Coronary artery (tissue), 2 donors: Measurements from ENCODE around the gene LST1.
A peak's percentile ranks its signal among the peaks of the same experiment; 100 is the strongest.

Experiments
- DNase-seq: peaks from one replicate; pipeline ENCODE4 v3.0.0-alpha.2; 2017; ENCODE audit warnings: low spot score
- H3K27ac ChIP-seq, 2 donors: fragments of 200-600 bp; sonication (generic); one replicate each; pipeline ENCODE4 v1.5.1; 2016 to 2019
- H3K4me3 ChIP-seq: fragments of 200-600 bp; sonication (generic); 2 replicates; pipeline ENCODE4 v1.5.1; 2016; ENCODE audit warnings: mild to moderate bottlenecking, moderate library complexity
- TF ChIP-seq, protein P1 (sequence below): fragments of 200-600 bp; sonication (generic); IDR thresholded peaks from one replicate; pipeline ENCODE4 v1.5.1; 2019; ENCODE audit warnings: antibody characterized with exemption

LST1 gene

DNA sequence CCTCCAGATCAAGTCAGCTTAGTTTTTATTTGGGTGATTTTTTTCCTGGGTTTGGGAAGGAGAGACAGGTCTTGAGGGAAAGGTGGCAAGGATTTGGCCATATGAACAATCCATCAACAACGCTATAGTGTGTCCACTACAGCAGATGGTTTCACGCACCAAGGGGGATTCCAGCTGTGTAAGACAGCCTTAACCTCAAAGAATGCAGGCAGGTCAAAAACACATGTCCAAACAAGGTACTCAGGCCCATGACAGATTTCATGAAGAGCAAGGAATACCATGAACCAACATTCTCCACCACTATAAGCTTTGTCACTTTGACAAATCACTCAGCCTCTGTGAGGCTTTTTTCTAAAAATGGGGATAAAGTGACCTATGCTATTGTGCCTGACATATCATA is 30.9 kb downstream of the LST1 start:
- H3K27ac ChIP-seq = no peak overlapping the region
- no peak for DNase-seq
- TF ChIP-seq, protein P1, sequence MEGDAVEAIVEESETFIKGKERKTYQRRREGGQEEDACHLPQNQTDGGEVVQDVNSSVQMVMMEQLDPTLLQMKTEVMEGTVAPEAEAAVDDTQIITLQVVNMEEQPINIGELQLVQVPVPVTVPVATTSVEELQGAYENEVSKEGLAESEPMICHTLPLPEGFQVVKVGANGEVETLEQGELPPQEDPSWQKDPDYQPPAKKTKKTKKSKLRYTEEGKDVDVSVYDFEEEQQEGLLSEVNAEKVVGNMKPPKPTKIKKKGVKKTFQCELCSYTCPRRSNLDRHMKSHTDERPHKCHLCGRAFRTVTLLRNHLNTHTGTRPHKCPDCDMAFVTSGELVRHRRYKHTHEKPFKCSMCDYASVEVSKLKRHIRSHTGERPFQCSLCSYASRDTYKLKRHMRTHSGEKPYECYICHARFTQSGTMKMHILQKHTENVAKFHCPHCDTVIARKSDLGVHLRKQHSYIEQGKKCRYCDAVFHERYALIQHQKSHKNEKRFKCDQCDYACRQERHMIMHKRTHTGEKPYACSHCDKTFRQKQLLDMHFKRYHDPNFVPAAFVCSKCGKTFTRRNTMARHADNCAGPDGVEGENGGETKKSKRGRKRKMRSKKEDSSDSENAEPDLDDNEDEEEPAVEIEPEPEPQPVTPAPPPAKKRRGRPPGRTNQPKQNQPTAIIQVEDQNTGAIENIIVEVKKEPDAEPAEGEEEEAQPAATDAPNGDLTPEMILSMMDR = no peak
- no peak overlapping the region for H3K4me3 ChIP-seq

DNA sequence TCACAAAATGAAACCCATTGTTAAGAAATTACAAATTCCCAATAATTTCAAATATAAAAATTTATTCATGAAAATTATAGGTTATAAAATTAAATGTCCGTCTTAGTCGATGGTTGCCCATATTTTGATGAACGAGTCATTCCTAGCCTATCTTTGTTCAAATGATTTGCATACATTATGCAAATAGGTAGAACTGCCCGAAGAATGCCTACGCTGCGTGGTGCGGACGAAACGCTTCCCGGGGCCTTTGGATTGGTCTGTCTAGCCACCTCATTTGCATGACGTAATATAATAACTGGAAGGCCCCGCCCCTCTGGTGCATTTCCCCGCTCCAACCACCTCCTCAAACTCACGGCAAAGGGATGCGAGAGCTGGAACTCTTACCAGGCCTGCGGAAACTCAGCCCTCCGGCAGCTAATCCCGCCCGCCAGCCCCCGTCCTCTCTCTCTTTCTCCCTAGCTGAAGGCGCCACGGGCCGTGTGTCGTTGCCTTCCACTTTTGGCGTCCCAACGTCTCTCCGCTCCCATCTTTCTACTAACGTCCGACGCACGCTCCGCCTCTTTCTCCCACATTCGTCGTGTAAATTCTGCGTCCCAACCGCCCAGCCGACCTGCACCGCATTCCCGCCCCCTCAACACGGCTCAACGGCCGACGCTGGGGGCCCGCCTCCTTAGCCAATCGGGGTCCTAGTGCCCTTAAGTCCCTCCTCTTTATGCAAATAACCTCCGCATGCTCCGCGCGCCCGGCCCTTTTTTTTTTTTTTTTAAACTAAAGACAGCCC is 33.9 kb downstream of the LST1 start:
- DNase-seq = peak; percentile 99
- Histone ChIP-seq H3K27ac (peak overlapping the region; percentile 97 to 98), H3K4me3 (peak overlapping the region; percentile 89)
- TF ChIP-seq, protein P1 = no peak

DNA sequence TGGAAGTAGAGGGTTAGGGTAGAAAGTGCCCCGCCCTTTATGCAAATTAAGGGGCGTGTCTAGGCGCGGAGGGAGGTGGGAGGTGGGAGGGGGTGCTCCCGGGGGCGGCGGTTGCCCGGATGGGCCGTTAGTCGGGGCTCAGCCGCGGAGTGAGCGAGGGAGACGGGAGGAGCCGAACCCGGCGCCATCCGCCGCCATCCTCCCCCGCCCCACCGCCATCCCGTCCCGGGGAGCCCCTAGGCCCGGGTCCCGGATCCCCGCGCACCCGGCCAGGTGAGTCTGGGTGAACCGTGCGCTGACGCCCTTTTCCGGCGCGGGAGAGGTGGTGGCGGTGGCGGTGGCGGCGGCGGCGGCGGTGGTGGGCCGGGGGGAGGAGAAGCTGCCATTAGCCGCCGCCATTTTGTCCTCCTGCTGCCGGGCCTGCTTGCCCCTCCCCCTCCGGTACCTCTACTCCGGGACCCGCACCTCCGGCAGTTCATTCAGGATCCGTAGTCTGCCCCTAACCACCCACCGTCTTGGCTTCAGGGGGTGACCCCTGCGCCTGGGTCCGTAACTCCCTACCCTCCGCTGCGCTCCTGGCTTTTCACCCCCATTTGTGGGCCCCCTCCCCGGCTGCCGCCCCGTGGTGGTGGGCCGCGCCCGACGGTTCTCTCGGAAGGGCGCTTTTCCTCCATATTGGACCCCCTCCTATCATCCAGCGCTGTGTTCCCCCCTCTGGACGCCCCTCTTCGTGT is 34.7 kb downstream of the LST1 start, which contains the start of gene PRRC2A:
Gene PRRC2A (plus strand): TSS at position 130 of the 734 bp plus-strand sequence. CDS start 2,075 bp downstream, outside the sequence.
- TF ChIP-seq, protein P1 = no peak
- Histone ChIP-seq H3K4me3 (peak within 1 kb of the TSS; percentile 89), H3K27ac (peak within 1 kb of the TSS; percentile 97 to 98)
- DNase-seq = peak; percentile 92

DNA sequence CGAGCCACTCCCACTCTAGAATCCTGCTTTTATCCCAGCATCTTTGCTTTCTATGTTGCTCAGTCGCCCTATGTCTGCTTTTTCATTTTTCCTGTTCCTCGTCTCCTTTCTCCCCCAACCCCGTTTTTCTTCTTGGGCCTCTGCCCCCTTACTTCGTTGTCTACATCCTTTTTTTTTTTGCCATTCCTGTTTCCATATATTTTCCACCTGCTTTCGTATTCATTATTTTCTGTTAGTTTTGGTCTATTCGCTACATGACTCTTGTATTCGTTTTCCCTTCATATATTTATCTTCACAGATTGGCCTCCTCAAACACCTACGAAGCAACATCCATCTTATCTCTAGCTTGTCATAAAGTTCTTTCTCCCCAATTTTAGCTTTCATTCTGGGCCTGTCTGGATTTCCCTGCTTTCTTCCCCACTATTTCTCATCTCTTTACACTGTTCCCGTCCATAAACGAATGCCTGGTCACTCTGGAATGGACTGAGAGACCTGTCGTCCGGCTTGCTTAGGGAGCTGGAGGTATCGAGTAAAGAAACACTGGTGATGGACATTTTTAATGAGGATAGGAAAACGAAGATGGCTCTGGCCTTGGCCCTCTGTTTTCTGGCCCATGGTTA is 35.4 kb downstream of the LST1 start:
- Histone ChIP-seq H3K27ac (peak overlapping the region; percentile 97 to 98), H3K4me3 (peak overlapping the region; percentile 89)
- no peak for DNase-seq
- TF ChIP-seq, protein P1 = no peak

DNA sequence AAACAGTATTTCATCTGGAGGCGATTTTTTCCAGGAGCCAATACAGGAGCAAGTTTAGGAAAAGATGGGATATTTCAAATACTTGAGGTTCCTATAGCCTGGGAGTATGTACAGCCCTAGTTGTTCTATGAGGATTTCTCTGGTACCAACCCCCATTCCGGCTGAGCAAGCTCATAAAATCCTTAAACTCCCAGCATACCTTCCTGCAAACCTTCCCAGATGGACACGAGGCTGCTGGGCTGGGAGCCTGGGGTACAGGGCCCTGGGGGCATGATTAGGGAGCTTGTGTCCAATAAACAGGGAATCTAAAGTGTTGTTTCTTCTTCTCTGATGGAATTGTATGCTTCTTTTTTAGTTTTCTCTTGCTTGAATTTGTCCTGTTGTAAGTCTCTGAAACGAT is 35.9 kb downstream of the LST1 start:
- H3K4me3 ChIP-seq = peak overlapping the region; percentile 89
- TF ChIP-seq, protein P1 = no peak
- peak overlapping the region; percentile 74 to 98 for H3K27ac ChIP-seq
- no peak for DNase-seq

DNA sequence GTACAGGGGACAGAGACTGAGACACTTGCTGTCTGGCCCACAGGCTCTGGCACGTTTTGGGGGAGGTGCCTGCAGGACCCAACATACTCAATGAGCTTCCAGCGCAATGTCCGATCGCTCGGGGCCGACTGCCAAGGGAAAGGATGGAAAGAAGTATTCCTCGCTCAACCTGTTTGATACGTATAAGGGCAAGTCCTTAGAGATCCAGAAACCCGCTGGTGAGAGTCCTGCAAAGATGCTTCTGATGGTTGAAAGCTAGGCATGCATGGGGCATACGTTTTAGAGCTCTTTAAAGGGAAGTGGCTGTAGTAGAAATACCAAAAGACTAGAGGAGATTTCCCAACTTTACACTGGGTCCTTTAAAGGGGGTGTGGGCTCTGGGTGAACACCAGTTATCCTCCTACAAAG is 36.6 kb downstream of the LST1 start:
- no peak for DNase-seq
- TF ChIP-seq, protein P1 = no peak
- H3K27ac ChIP-seq = no peak overlapping the region
- peak overlapping the region; percentile 89 for H3K4me3 ChIP-seq
